GM13977 (cell line): ENCODE measurements around the gene WDR7.

Experiments used
- DNase-seq: peaks from one replicate; pipeline ENCODE4 v3.0.0; 2012; ENCODE audit warnings: low spot score
- in situ Hi-C: fragments of 300-500 bp; cut with MboI; formaldehyde crosslinking; loops from one replicate; pipeline ENCODE4 v1.12.0; 2022; ENCODE audit warnings: low sequenced_read_pairs, low pct_unique_long_range_greater_than_20kb, mixed read lengths, inconsistent platforms; ENCODE audit not compliant: unreplicated experiment
- TF ChIP-seq, protein P1 (sequence below): IDR thresholded peaks from 2 replicates; pipeline ENCODE4 v1.5.1; 2012; ENCODE audit warnings: mild to moderate bottlenecking, control low read depth; ENCODE audit not compliant: insufficient read depth; ENCODE audit errors: extremely low read depth, missing control alignments

WDR7 gene

DNA sequence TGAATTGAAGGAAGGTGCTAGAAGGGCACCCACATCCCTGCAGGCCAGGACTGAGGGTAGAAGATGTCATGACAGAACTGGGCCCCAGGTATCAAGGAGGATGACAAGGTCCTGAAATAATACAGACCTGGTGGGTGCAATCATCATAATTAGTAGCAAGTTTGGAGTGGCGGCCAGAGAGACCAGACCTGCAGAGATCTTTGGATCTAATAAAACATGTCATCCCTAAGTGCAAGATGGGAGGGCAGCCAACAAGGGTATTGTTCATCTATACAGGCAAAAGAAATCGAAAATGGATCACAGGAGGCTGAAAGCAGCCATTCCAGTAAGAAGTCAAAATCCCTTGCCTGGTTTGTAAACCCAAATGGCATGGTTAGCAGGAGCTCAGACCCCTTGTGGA lies 384.4 kb downstream of the WDR7 start:
- TF ChIP-seq, protein P1, sequence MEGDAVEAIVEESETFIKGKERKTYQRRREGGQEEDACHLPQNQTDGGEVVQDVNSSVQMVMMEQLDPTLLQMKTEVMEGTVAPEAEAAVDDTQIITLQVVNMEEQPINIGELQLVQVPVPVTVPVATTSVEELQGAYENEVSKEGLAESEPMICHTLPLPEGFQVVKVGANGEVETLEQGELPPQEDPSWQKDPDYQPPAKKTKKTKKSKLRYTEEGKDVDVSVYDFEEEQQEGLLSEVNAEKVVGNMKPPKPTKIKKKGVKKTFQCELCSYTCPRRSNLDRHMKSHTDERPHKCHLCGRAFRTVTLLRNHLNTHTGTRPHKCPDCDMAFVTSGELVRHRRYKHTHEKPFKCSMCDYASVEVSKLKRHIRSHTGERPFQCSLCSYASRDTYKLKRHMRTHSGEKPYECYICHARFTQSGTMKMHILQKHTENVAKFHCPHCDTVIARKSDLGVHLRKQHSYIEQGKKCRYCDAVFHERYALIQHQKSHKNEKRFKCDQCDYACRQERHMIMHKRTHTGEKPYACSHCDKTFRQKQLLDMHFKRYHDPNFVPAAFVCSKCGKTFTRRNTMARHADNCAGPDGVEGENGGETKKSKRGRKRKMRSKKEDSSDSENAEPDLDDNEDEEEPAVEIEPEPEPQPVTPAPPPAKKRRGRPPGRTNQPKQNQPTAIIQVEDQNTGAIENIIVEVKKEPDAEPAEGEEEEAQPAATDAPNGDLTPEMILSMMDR, result no peak
- in situ Hi-C loops, result no loop called here
- DNase-seq, result no peak

- no peak for DNase-seq
- TF ChIP-seq, protein P1, result no peak
- in situ Hi-C loops, result no loop called here
These were observed 387.2 kb downstream of the WDR7 start for GRCh38 chr18:57038395-57038794.

DNA sequence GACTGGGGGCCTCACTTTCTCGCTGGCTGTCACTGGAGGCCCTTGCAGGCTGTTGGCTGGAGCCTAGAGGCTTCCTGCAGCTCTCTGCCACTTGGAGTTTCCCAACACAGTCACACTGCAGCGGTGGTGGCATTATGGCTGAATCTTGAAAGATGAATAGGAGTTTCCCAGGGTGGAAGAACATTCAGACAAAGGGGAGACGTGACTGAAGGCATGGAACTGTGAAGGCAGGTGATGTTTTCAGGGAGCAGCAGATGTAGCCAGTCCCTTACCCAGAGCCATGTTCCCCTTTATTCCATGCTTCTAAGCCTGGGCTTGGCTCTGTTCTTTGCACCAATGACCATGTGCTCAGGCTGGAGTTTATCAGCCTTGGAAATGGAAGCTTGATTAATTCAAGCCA lies 389.0 kb downstream of the WDR7 start:
- DNase-seq, result no peak
- in situ Hi-C loops, result no loop called here
- TF ChIP-seq, protein P1, result no peak

DNA sequence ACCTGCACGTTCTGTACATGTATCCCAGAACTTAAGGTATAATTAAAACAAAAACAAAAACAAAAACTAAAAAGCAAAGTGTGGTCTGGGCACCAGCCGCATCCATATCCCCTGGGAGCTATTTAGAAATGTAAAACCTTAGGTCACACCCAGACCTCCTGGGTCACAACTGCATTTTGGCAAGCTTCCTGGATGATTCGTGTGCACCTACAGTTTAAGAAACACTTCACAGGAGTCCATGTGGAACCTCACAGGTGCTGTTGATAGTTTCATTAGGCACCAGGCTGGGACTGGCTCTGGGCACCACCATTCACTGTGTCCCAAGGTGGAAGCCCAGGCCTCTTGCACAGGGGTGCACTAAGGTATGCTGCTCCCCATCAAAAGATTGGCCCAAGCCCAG lies 392.1 kb downstream of the WDR7 start:
- DNase-seq, result no peak
- in situ Hi-C loops, result no loop called here
- TF ChIP-seq, protein P1, result no peak

- DNase-seq, result no peak
- TF ChIP-seq, protein P1, result no peak
- in situ Hi-C loops, result no loop called here
These were observed 397.2 kb downstream of the WDR7 start for GRCh38 chr18:57048351-57048750.

- in situ Hi-C loops, result no loop called here
- DNase-seq, result no peak
- TF ChIP-seq, protein P1, result no peak
These were observed 397.7 kb downstream of the WDR7 start for GRCh38 chr18:57048859-57049258.
